Tracheal epithelial cell (primary cell): ENCODE data around the gene PRAMEF18. TPM values are rescaled to one million over a fixed set of nuclear protein-coding genes. Genes with fewer than 3 reads are reported as not detected.

Experiments
- total RNA-seq: library from RNA; depleted of rRNA; stranded (reverse); fragments of >200 nt; gene quantifications from 2 replicates; pipeline ENCODE4 v1.2.1, GENCODE V29; 2014

The PRAMEF18 gene
- total RNA-seq = not detected in 2 replicates

GRCh38 chr1:13225675-13226204, at the start of gene PRAMEF18:
Gene PRAMEF18 (minus strand): TSS chr1:13226154. CDS start chr1:13226106, 48 bp downstream.

GRCh38 chr1:13253898-13254297, 27.9 kb upstream of the PRAMEF18 start, which contains the start of gene PRAMEF5:
Gene PRAMEF5 (plus strand): TSS chr1:13254198. CDS start chr1:13259269, 5,071 bp downstream.

DNA sequence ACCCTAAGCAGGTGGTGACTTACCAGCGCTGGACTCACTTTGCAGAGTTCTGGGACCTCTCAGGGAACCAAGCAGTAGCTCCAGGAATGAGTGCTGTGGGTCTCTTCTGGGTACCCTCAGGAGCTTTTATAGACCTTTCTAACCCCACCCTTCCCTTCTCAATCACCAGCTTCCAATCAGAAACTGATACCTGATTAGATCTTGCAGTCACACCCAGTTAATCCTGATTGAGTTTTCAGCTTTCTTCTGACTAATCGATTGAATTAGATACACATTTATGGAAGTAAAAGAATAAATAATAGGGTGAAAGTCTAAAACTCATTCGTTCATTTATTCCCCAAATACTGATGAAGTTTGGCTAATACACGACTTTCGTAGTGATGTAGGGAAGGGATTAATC, 24.6 kb downstream of the PRAMEF18 start, which contains the start of gene PRAMEF13:
TSS of gene PRAMEF13 (minus strand) at position 101 of the 400 bp plus-strand sequence. CDS start 1,820 bp downstream, outside the sequence.

Other genes with a start within 250 kb of the PRAMEF18 start
- gene PRAMEF27, start 169.6 kb downstream of the PRAMEF18 start, total RNA-seq = not detected in 2 replicates
- not detected in 2 replicates for gene HNRNPCL3, start 165.4 kb downstream of the PRAMEF18 start, total RNA-seq
- not detected in 2 replicates for gene PRAMEF25, start 155.4 kb downstream of the PRAMEF18 start, total RNA-seq
- gene HNRNPCL2, start 109.3 kb downstream of the PRAMEF18 start, total RNA-seq = not detected in 2 replicates
- not detected in 2 replicates for gene PRAMEF26, start 70.1 kb downstream of the PRAMEF18 start, total RNA-seq
- not detected in 2 replicates for gene HNRNPCL4, start 60.5 kb downstream of the PRAMEF18 start, total RNA-seq
- gene PRAMEF9, start 54.3 kb downstream of the PRAMEF18 start, total RNA-seq = not detected in 2 replicates
- gene PRAMEF13, start 24.7 kb downstream of the PRAMEF18 start, total RNA-seq = not detected in 2 replicates
- not detected in 2 replicates for gene PRAMEF5, start 28.0 kb upstream of the PRAMEF18 start, total RNA-seq
- not detected in 2 replicates for gene PRAMEF8, start 59.0 kb upstream of the PRAMEF18 start, total RNA-seq
- not detected in 2 replicates for gene PRAMEF33, start 77.4 kb upstream of the PRAMEF18 start, total RNA-seq
- gene PRAMEF15, start 89.4 kb upstream of the PRAMEF18 start, total RNA-seq = not detected in 2 replicates
- gene PRAMEF14, start 121.0 kb upstream of the PRAMEF18 start, total RNA-seq = not detected in 2 replicates
- gene PRAMEF19, start 145.8 kb upstream of the PRAMEF18 start, total RNA-seq = not detected in 2 replicates
- not detected in 2 replicates for gene PRAMEF17, start 163.5 kb upstream of the PRAMEF18 start, total RNA-seq
- not detected in 2 replicates for gene PRAMEF20, start 184.3 kb upstream of the PRAMEF18 start, total RNA-seq